ENCODE measurements around the gene MYLK. TPM values are rescaled to one million over a fixed set of nuclear protein-coding genes. Genes with fewer than 3 reads are reported as not detected.

Gene MYLK
- polyA plus RNA-seq, 1 donor (not counting 4 experiments of a cell fraction or from before 2014, with no cell fraction given), result 7.8 TPM

DNA sequence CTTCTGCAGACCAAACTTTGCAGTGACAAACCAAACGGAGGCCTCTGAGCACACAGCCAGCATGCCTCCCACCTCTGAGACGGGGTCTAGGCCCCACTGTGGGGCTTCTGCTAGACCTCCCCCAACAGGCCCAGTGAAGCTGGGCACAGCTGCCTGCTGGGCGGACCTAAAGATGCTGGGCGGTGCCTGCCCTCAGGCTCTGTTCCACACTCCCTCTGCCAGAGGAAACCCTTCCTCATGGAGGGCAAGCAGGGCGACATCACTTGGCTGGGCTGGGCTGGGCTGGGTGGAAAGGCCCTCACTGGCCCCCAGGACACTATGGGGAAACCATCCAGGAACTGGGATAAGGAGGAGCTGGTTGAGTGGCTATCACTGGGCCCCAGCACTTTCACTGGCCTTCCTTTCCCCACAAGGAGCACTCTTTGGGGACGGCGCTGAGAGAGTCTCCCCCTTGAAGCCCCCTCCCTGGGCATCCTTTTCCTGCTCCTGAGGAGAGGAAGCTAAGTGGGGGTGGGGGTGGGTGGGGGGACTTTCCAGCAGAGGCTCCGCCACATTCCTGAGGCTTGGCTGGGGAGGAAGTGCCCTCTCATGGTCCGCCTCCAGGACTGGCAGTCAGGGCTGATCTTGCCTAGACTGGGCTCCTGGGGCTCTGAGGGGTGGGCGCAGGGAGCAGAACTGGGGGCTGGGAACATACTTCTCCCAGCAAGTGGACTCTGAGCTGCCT, 201.2 kb downstream of the MYLK start:
- H3K27ac ChIP-seq (ENCODE audit: control insufficient read depth, insufficient read depth, low read length), result no peak overlapping the region
- no peaks in the 10 kb centered on the region for H3K9me3 ChIP-seq (ENCODE audit: control insufficient read depth, low read depth, low read length)
- no peak overlapping the region for H3K9ac ChIP-seq (ENCODE audit: control insufficient read depth, extremely low read depth, insufficient read depth, low read length)
- no peaks in the 10 kb centered on the region for H3K79me2 ChIP-seq (ENCODE audit: control insufficient read depth, insufficient read depth, low read length)
- TF ChIP-seq, protein P1, sequence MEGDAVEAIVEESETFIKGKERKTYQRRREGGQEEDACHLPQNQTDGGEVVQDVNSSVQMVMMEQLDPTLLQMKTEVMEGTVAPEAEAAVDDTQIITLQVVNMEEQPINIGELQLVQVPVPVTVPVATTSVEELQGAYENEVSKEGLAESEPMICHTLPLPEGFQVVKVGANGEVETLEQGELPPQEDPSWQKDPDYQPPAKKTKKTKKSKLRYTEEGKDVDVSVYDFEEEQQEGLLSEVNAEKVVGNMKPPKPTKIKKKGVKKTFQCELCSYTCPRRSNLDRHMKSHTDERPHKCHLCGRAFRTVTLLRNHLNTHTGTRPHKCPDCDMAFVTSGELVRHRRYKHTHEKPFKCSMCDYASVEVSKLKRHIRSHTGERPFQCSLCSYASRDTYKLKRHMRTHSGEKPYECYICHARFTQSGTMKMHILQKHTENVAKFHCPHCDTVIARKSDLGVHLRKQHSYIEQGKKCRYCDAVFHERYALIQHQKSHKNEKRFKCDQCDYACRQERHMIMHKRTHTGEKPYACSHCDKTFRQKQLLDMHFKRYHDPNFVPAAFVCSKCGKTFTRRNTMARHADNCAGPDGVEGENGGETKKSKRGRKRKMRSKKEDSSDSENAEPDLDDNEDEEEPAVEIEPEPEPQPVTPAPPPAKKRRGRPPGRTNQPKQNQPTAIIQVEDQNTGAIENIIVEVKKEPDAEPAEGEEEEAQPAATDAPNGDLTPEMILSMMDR (optimal IDR thresholded peaks at IDR 0.05 in 1 of 3, IDR thresholded peaks at IDR 0.05 in 1 of 3, conservative IDR thresholded peaks at IDR 0.05 in 1 of 3; ENCODE audit: extremely low read depth in 1 of 3, insufficient read depth in 2 of 3, low read length in 3 of 3), result no peak
- no peak for TF ChIP-seq EZH2 (IDR thresholded peaks at IDR 0.05; ENCODE audit: low read length)
- H3K4me3 ChIP-seq (ENCODE audit: control insufficient read depth in 2 of 3, extremely low read depth in 1 of 3, insufficient read depth in 2 of 3, low read depth in 1 of 3, low read length in 3 of 3), result no peak overlapping the region
- H3K27me3 ChIP-seq (ENCODE audit: control insufficient read depth, extremely low read depth, insufficient read depth, low read length), result peaks cover 32% of the 10 kb centered on the region
- FAIRE-seq (no peak), DNase-seq (ENCODE audit: low read depth, low spot score) (no peak)
- no peak overlapping the region for H2AFZ ChIP-seq (ENCODE audit: control insufficient read depth, low read length)
- H3K9me1 ChIP-seq (ENCODE audit: control insufficient read depth, extremely low read depth, insufficient read depth, low read length), result no peaks in the 10 kb centered on the region
- dilution Hi-C loops (cut with MboI; ENCODE audit: extremely low pct_ligation_motif_present, low sequenced_read_pairs), result no loop called here
- no peak overlapping the region for H3K4me2 ChIP-seq (ENCODE audit: control insufficient read depth, extremely low read depth, insufficient read depth, low read depth, low read length)
- no peaks in the 10 kb centered on the region for H3K36me3 ChIP-seq (ENCODE audit: control insufficient read depth in 2 of 2, extremely low read depth in 1 of 2, insufficient read depth in 2 of 2, low read length in 2 of 2)
- no peaks in the 10 kb centered on the region for H4K20me1 ChIP-seq (ENCODE audit: control insufficient read depth, extremely low read depth, insufficient read depth, low read length)
- no peaks in the 10 kb centered on the region for H3K4me1 ChIP-seq (ENCODE audit: control insufficient read depth, extremely low read depth, insufficient read depth, low read length)

GRCh38 chr3:123682302-123682701, 201.8 kb downstream of the MYLK start:
- Histone ChIP-seq H3K4me2 (ENCODE audit: control insufficient read depth, extremely low read depth, insufficient read depth, low read depth, low read length) (no peak overlapping the region), H3K27me3 (ENCODE audit: control insufficient read depth, extremely low read depth, insufficient read depth, low read length) (peaks cover 32% of the 10 kb centered on the region), H4K20me1 (ENCODE audit: control insufficient read depth, extremely low read depth, insufficient read depth, low read length) (no peaks in the 10 kb centered on the region), H3K9ac (ENCODE audit: control insufficient read depth, extremely low read depth, insufficient read depth, low read length) (no peak overlapping the region), H3K9me1 (ENCODE audit: control insufficient read depth, extremely low read depth, insufficient read depth, low read length) (no peaks in the 10 kb centered on the region), H3K4me1 (ENCODE audit: control insufficient read depth, extremely low read depth, insufficient read depth, low read length) (no peaks in the 10 kb centered on the region), H2AFZ (ENCODE audit: control insufficient read depth, low read length) (no peak overlapping the region), H3K79me2 (ENCODE audit: control insufficient read depth, insufficient read depth, low read length) (no peaks in the 10 kb centered on the region), H3K9me3 (ENCODE audit: control insufficient read depth, low read depth, low read length) (no peaks in the 10 kb centered on the region), H3K36me3 (ENCODE audit: control insufficient read depth in 2 of 2, extremely low read depth in 1 of 2, insufficient read depth in 2 of 2, low read length in 2 of 2) (no peaks in the 10 kb centered on the region), H3K4me3 (ENCODE audit: control insufficient read depth in 2 of 3, extremely low read depth in 1 of 3, insufficient read depth in 2 of 3, low read depth in 1 of 3, low read length in 3 of 3) (no peak overlapping the region), H3K27ac (ENCODE audit: control insufficient read depth, insufficient read depth, low read length) (no peak overlapping the region)
- dilution Hi-C loops (cut with MboI; ENCODE audit: extremely low pct_ligation_motif_present, low sequenced_read_pairs), result no loop called here
- DNase-seq (ENCODE audit: low read depth, low spot score), result no peak
- no peak for FAIRE-seq
- TF ChIP-seq, protein P1 (optimal IDR thresholded peaks at IDR 0.05 in 1 of 3, IDR thresholded peaks at IDR 0.05 in 1 of 3, conservative IDR thresholded peaks at IDR 0.05 in 1 of 3; ENCODE audit: extremely low read depth in 1 of 3, insufficient read depth in 2 of 3, low read length in 3 of 3), result no peak
- TF ChIP-seq EZH2 (IDR thresholded peaks at IDR 0.05; ENCODE audit: low read length), result no peak

Measured in keratinocyte (primary cell).